GM19324 (cell line): ENCODE measurements around the gene PALM.
"Not testable (repeated sequence)": the region's sequence is repeated elsewhere in the genome, so short reads cannot be mapped to it uniquely, and the experiment has no call there.

Experiments used
- ATAC-seq: cut with Tn5 transposase; IDR thresholded peaks from one replicate; pipeline ENCODE4 v1.9.1; 2021; ENCODE audit warnings: mild to moderate bottlenecking, moderate library complexity; ENCODE audit not compliant: unreplicated experiment, low FRiP score

PALM gene

GRCh38 chr19:678791-679388 is 29.8 kb upstream of the PALM start:
- no peak for ATAC-seq

DNA sequence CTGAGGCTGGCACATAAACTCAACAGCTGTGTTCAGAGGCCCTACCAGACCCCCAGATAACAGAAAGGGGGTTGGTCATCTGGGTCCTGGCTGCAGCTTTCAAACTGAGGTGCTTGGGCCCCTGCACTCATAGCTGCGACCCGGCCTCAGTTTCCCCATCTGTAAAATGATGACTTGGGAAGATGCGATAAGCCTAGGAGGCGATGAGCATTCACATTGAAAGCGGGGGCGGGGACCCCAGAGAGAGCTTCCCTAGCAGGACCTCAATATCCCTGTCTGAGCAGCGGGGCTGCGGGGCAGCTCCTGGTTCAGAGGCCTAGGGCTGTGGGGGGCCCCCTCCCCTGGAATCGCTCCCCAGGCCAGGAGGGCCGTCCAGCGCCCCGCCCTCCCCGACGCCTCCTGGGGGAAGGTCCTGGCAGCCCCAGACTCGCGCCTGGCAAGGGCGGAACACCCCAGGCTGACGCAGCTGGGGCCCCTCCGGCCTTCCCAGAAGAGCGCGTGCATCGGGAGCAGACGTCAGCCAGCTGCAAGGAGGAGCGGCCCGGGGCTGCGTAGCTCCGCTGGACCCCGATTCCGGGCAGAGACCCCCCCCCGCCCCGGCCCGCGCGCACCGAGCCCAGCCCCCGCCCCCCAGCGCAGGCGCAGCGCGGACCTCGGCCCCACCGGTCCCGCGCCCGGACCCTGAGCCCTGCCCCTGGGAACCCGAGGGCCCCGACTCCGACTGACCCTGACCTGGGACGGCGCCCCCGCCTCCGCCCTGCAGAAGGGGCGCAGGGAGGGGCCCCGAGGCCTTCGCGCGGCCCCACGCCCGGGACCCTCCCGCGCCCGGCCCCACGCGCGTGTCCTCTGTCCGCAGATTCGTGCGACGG is 29.1 kb upstream of the PALM start:
- ATAC-seq = peak; percentile 22

- peak; percentile 75 for ATAC-seq
These were observed 28.3 kb upstream of the PALM start for GRCh38 chr19:680287-681028.

DNA sequence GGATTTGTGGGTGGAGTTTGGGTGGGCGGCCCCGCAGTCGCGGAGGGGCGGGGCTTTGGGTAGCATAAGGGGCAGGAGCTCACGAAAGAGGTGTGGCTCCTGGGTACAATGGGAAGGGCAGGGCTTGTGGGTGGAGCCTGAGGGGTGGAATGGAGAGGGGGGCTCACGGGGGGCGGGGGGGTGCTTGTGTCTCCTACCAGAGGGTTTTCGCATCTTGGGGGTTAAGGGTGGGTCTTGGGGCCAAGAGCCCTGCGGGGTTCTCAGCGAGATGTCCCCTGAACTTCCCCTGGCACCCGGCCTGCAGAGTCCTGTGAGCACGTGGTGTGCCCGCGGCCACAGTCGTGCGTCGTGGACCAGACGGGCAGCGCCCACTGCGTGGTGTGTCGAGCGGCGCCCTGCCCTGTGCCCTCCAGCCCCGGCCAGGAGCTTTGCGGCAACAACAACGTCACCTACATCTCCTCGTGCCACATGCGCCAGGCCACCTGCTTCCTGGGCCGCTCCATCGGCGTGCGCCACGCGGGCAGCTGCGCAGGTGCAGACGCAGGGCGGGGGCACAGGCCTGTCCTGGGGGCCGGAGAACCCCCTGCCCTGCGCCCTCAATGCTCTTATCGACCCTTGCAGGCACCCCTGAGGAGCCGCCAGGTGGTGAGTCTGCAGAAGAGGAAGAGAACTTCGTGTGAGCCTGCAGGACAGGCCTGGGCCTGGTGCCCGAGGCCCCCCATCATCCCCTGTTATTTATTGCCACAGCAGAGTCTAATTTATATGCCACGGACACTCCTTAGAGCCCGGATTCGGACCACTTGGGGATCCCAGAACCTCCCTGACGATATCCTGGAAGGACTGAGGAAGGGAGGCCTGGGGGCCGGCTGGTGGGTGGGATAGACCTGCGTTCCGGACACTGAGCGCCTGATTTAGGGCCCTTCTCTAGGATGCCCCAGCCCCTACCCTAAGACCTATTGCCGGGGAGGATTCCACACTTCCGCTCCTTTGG is 27.4 kb upstream of the PALM start:
- no peak for ATAC-seq

DNA sequence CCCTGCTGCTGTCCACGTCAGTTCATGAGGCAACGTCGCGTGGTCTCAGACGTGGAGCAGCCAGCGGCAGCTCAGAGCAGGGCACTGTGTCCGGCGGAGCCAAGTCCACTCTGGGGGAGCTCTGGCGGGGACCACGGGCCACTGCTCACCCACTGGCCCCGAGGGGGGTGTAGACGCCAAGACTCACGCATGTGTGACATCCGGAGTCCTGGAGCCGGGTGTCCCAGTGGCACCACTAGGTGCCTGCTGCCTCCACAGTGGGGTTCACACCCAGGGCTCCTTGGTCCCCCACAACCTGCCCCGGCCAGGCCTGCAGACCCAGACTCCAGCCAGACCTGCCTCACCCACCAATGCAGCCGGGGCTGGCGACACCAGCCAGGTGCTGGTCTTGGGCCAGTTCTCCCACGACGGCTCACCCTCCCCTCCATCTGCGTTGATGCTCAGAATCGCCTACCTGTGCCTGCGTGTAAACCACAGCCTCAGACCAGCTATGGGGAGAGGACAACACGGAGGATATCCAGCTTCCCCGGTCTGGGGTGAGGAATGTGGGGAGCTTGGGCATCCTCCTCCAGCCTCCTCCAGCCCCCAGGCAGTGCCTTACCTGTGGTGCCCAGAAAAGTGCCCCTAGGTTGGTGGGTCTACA is 25.9 kb upstream of the PALM start:
- ATAC-seq = no peak

DNA sequence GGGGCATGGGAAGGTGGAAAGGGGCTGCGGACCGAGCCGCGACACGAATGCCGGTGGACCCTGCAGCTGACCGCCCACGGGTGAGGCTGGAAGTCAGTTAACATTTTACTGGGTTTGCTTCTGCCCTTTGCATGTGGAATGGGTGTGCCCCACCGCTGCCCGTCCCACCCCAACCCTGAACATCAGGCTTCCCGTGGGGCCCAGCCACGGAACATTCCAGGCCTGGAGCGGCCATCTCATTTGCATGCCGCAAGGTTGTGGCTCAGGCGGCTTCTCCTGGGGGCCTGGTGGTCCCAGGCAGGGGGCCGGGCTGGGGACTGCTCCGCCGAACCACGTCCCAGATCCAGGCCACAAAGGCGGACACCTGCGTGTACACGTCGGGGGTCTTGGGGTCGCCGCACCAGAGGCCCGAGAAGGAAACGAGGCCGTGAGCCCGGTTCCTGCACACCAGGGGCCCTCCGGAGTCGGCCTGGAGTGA is 23.2 kb upstream of the PALM start:
- ATAC-seq = no peak

- ATAC-seq = no peak
These were observed 22.0 kb upstream of the PALM start for GRCh38 chr19:686589-687297.

DNA sequence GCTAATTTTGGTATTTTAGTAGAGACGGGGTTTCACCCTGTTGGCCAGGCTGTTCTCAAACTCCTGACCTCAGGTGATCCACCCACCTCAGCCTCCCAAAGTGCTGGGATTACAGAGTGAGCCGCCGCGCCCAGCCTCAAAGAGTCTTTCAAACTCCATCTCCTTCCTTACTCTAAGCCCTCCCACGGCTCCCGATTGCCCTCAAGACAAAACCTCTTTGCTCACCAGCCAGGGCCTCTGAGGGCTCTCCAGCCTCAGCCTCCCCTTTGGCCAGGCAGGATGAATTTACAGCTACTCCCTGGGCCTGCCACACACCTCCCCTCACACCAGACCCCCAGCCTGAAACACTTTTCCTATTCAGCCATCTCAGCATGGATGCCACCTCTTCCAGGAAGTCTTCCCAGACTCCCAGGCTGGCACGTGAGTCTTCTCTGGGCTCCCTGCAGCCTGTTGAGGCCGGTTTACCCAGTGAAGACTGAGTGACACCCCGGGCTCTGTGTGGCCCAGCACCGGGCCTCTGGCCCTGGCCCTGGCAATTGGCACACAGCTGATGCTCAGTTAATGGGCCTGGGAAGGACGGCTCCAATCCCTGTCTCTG is 21.1 kb upstream of the PALM start:
- ATAC-seq = no peak

DNA sequence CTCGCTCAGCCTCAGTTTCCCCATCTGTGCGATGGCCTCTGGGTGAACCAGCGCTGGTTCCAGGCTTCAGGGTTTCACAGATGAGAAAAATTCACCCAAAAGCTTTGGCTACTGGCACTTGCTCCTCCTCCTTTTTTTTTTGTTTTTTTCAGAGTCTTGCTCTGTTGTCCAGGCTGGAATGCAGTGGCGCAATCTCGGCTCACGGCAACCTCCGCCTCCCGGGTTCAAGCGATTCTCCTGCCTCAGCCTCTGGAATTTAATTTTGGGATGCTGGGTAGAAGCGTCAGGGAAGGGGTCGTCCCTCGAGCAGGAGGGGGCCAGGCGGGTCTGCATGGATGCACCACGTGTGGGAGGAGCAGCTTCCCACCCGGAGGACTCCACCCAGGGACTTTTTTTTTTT is 20.5 kb upstream of the PALM start:
- no peak for ATAC-seq

DNA sequence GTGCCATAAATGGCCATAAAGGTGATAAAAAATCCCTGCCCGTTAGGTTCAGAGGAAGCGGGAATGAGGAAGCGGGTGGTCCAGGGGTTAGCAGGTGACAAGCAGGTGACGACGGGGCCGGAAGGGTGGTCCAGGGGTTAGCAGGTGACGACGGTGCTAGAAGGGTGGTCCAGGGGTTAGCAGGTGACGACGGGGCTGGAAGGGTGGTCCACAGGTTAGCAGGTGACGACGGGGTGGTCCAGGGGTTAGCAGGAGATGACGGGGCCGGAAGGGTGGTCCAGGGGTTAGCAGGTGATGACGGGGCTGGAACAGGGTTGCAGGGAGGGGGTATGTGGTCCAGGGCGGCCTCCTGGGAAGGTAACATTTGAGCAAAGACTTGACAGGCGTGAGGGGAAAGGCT is 19.7 kb upstream of the PALM start:
- no peak for ATAC-seq

GRCh38 chr19:690203-690602 is 18.5 kb upstream of the PALM start:
- ATAC-seq = no peak

GRCh38 chr19:694481-695351 is 14.0 kb upstream of the PALM start:
- no peak for ATAC-seq

- no peak for ATAC-seq
These were observed 13.3 kb upstream of the PALM start, which contains the start of gene PRSS57 for GRCh38 chr19:695352-695949. Gene PRSS57, minus strand, starts transcription at chr19:695452. Its CDS starts 22 bp downstream, at chr19:695430.

DNA sequence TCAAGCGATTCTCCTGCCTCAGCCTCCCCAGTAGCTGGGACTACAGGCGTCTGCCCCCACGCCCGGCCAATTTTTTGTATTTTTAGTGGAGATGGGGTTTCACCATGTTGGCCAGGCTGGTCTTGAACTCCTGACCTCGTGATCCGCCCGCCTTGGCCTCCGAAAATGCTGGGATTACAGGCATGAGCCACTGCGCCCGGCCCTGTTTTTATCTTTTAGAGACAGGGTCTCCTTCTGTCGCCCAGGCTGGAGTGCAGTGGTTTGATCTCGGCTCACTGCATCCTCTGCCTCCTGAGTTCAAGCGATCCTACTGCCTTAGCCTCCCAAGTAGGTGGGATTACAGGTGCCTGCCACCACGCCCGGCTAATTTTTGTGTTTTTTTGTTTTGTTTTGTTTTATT is 10.2 kb upstream of the PALM start:
- not testable (repeated sequence) for ATAC-seq

- not testable (repeated sequence) for ATAC-seq
These were observed 8.8 kb upstream of the PALM start for GRCh38 chr19:699885-700284.

GRCh38 chr19:702847-703246 is 5.9 kb upstream of the PALM start:
- not testable (repeated sequence) for ATAC-seq

DNA sequence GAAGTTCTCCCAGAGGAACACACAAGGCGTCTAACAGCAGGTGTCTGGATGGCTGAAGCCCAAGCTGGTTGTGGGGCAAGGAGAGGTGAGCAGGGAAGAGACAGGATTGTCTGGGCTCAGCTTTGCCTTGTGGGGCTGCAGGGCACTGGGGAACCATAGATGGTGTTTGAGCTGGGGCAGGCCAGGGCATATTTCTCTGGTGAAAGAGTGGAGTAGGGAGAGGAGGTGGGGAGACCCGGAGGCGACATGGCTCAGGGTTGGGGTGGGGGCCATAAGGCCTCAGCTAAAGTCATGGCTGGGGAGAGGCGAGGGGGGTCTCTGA is 5.4 kb upstream of the PALM start:
- ATAC-seq = no peak
